Measurements from ENCODE around the gene RNPEPL1.

The RNPEPL1 gene

GRCh38 chr2:240576436-240577205, 8.3 kb downstream of the RNPEPL1 start:
- no peak overlapping the region for H3K4me3 ChIP-seq (ENCODE audit: low read depth, low read length)
- no peaks in the 10 kb centered on the region for H3K27me3 ChIP-seq (ENCODE audit: control insufficient read depth, insufficient read depth, low read length)
- no peaks in the 10 kb centered on the region for H3K9me3 ChIP-seq (ENCODE audit: control insufficient read depth, insufficient read depth, low read length)
- H3K36me3 ChIP-seq (ENCODE audit: control insufficient read depth, insufficient read depth, low read length): no peaks in the 10 kb centered on the region
- H3K9ac ChIP-seq (ENCODE audit: low read depth, low read length): no peak overlapping the region
- H3K4me1 ChIP-seq (ENCODE audit: control insufficient read depth, insufficient read depth, low read length): no peaks in the 10 kb centered on the region

GRCh38 chr2:240577281-240578109, 9.2 kb downstream of the RNPEPL1 start:
- H3K9ac ChIP-seq (ENCODE audit: low read depth, low read length): no peak overlapping the region
- no peaks in the 10 kb centered on the region for H3K9me3 ChIP-seq (ENCODE audit: control insufficient read depth, insufficient read depth, low read length)
- H3K4me1 ChIP-seq (ENCODE audit: control insufficient read depth, insufficient read depth, low read length): peaks cover 3% of the 10 kb centered on the region
- no peak overlapping the region for H3K4me3 ChIP-seq (ENCODE audit: low read depth, low read length)
- H3K27me3 ChIP-seq (ENCODE audit: control insufficient read depth, insufficient read depth, low read length): no peaks in the 10 kb centered on the region
- no peaks in the 10 kb centered on the region for H3K36me3 ChIP-seq (ENCODE audit: control insufficient read depth, insufficient read depth, low read length)

GRCh38 chr2:240578110-240578450, 9.8 kb downstream of the RNPEPL1 start:
- H3K9ac ChIP-seq (ENCODE audit: low read depth, low read length): no peak overlapping the region
- no peaks in the 10 kb centered on the region for H3K9me3 ChIP-seq (ENCODE audit: control insufficient read depth, insufficient read depth, low read length)
- H3K36me3 ChIP-seq (ENCODE audit: control insufficient read depth, insufficient read depth, low read length): no peaks in the 10 kb centered on the region
- H3K4me1 ChIP-seq (ENCODE audit: control insufficient read depth, insufficient read depth, low read length): peaks cover 3% of the 10 kb centered on the region
- H3K4me3 ChIP-seq (ENCODE audit: low read depth, low read length): no peak overlapping the region
- H3K27me3 ChIP-seq (ENCODE audit: control insufficient read depth, insufficient read depth, low read length): no peaks in the 10 kb centered on the region

GRCh38 chr2:240578488-240578887, 10.2 kb downstream of the RNPEPL1 start:
- Histone ChIP-seq H3K36me3 (ENCODE audit: control insufficient read depth, insufficient read depth, low read length) (no peaks in the 10 kb centered on the region), H3K9ac (ENCODE audit: low read depth, low read length) (no peak overlapping the region), H3K4me3 (ENCODE audit: low read depth, low read length) (no peak overlapping the region), H3K4me1 (ENCODE audit: control insufficient read depth, insufficient read depth, low read length) (peaks cover 3% of the 10 kb centered on the region), H3K9me3 (ENCODE audit: control insufficient read depth, insufficient read depth, low read length) (no peaks in the 10 kb centered on the region), H3K27me3 (ENCODE audit: control insufficient read depth, insufficient read depth, low read length) (no peaks in the 10 kb centered on the region)

- no peaks in the 10 kb centered on the region for H3K36me3 ChIP-seq (ENCODE audit: control insufficient read depth, insufficient read depth, low read length)
- no peak overlapping the region for H3K4me3 ChIP-seq (ENCODE audit: low read depth, low read length)
- no peak overlapping the region for H3K9ac ChIP-seq (ENCODE audit: low read depth, low read length)
- no peaks in the 10 kb centered on the region for H3K9me3 ChIP-seq (ENCODE audit: control insufficient read depth, insufficient read depth, low read length)
- peaks cover 3% of the 10 kb centered on the region for H3K4me1 ChIP-seq (ENCODE audit: control insufficient read depth, insufficient read depth, low read length)
- H3K27me3 ChIP-seq (ENCODE audit: control insufficient read depth, insufficient read depth, low read length): no peaks in the 10 kb centered on the region
Measured at GRCh38 chr2:240579071-240579762, 10.9 kb downstream of the RNPEPL1 start.

GRCh38 chr2:240579771-240580614, 11.7 kb downstream of the RNPEPL1 start:
- no peaks in the 10 kb centered on the region for H3K36me3 ChIP-seq (ENCODE audit: control insufficient read depth, insufficient read depth, low read length)
- no peaks in the 10 kb centered on the region for H3K27me3 ChIP-seq (ENCODE audit: control insufficient read depth, insufficient read depth, low read length)
- no peak overlapping the region for H3K4me3 ChIP-seq (ENCODE audit: low read depth, low read length)
- peaks cover 9% of the 10 kb centered on the region for H3K4me1 ChIP-seq (ENCODE audit: control insufficient read depth, insufficient read depth, low read length)
- no peaks in the 10 kb centered on the region for H3K9me3 ChIP-seq (ENCODE audit: control insufficient read depth, insufficient read depth, low read length)
- H3K9ac ChIP-seq (ENCODE audit: low read depth, low read length): no peak overlapping the region

- no peaks in the 10 kb centered on the region for H3K36me3 ChIP-seq (ENCODE audit: control insufficient read depth, insufficient read depth, low read length)
- H3K9me3 ChIP-seq (ENCODE audit: control insufficient read depth, insufficient read depth, low read length): no peaks in the 10 kb centered on the region
- peaks cover 14% of the 10 kb centered on the region for H3K4me1 ChIP-seq (ENCODE audit: control insufficient read depth, insufficient read depth, low read length)
- H3K9ac ChIP-seq (ENCODE audit: low read depth, low read length): no peak overlapping the region
- no peak overlapping the region for H3K4me3 ChIP-seq (ENCODE audit: low read depth, low read length)
- no peaks in the 10 kb centered on the region for H3K27me3 ChIP-seq (ENCODE audit: control insufficient read depth, insufficient read depth, low read length)
Measured at GRCh38 chr2:240581811-240582210, 13.5 kb downstream of the RNPEPL1 start.

- peaks cover 14% of the 10 kb centered on the region for H3K4me1 ChIP-seq (ENCODE audit: control insufficient read depth, insufficient read depth, low read length)
- no peaks in the 10 kb centered on the region for H3K9me3 ChIP-seq (ENCODE audit: control insufficient read depth, insufficient read depth, low read length)
- H3K9ac ChIP-seq (ENCODE audit: low read depth, low read length): no peak overlapping the region
- no peaks in the 10 kb centered on the region for H3K27me3 ChIP-seq (ENCODE audit: control insufficient read depth, insufficient read depth, low read length)
- H3K4me3 ChIP-seq (ENCODE audit: low read depth, low read length): no peak overlapping the region
- H3K36me3 ChIP-seq (ENCODE audit: control insufficient read depth, insufficient read depth, low read length): no peaks in the 10 kb centered on the region
Measured at GRCh38 chr2:240582781-240583180, 14.5 kb downstream of the RNPEPL1 start.

GRCh38 chr2:240583774-240584173, 15.5 kb downstream of the RNPEPL1 start:
- Histone ChIP-seq H3K27me3 (ENCODE audit: control insufficient read depth, insufficient read depth, low read length) (no peaks in the 10 kb centered on the region), H3K9me3 (ENCODE audit: control insufficient read depth, insufficient read depth, low read length) (no peaks in the 10 kb centered on the region), H3K4me3 (ENCODE audit: low read depth, low read length) (no peak overlapping the region), H3K9ac (ENCODE audit: low read depth, low read length) (no peak overlapping the region), H3K4me1 (ENCODE audit: control insufficient read depth, insufficient read depth, low read length) (peaks cover 14% of the 10 kb centered on the region), H3K36me3 (ENCODE audit: control insufficient read depth, insufficient read depth, low read length) (no peaks in the 10 kb centered on the region)

- Histone ChIP-seq H3K4me1 (ENCODE audit: control insufficient read depth, insufficient read depth, low read length) (peaks cover 14% of the 10 kb centered on the region), H3K4me3 (ENCODE audit: low read depth, low read length) (no peak overlapping the region), H3K27me3 (ENCODE audit: control insufficient read depth, insufficient read depth, low read length) (no peaks in the 10 kb centered on the region), H3K36me3 (ENCODE audit: control insufficient read depth, insufficient read depth, low read length) (no peaks in the 10 kb centered on the region), H3K9ac (ENCODE audit: low read depth, low read length) (no peak overlapping the region), H3K9me3 (ENCODE audit: control insufficient read depth, insufficient read depth, low read length) (no peaks in the 10 kb centered on the region)
Measured at GRCh38 chr2:240584486-240585031, 16.3 kb downstream of the RNPEPL1 start.

- H3K36me3 ChIP-seq (ENCODE audit: control insufficient read depth, insufficient read depth, low read length): no peaks in the 10 kb centered on the region
- no peaks in the 10 kb centered on the region for H3K27me3 ChIP-seq (ENCODE audit: control insufficient read depth, insufficient read depth, low read length)
- H3K4me1 ChIP-seq (ENCODE audit: control insufficient read depth, insufficient read depth, low read length): peaks cover 14% of the 10 kb centered on the region
- no peaks in the 10 kb centered on the region for H3K9me3 ChIP-seq (ENCODE audit: control insufficient read depth, insufficient read depth, low read length)
- peak overlapping the region; percentile 98 for H3K4me3 ChIP-seq (ENCODE audit: low read depth, low read length)
- no peak overlapping the region for H3K9ac ChIP-seq (ENCODE audit: low read depth, low read length)
Measured at GRCh38 chr2:240585101-240585500, 16.8 kb downstream of the RNPEPL1 start.
